Measurements from ENCODE around the gene TULP4. TPM values are rescaled to one million over a fixed set of nuclear protein-coding genes. Genes with fewer than 3 reads are reported as not detected.
"Not testable (repeated sequence)": the region's sequence is repeated elsewhere in the genome, so short reads cannot be mapped to it uniquely, and the experiment has no call there.

Gene TULP4
- total RNA-seq, 1 donor from 2014 or later = 242 TPM

- no peak for DNase-seq (ENCODE audit: low read depth)
Observed at GRCh38 chr6:158519761-158520160, 207.5 kb downstream of the TULP4 start.

DNA sequence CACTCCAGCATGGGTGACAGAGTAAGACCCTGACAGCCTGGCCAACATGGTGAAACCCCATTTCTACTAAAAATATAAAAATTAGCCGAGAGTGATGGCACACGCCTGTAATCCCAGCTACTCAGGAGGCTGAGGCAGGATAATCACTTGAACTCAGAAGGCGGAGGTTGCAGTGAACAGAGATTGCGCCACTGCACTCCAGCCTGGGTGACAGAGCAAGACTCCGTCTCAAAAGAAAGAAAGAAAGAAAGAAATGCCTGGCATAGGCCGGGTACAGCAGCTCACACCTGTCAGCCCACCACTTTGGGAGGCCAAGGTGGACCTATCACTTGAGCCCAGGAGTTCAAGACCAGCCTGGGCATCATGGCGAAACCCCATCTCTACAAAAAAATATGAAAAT lies 208.7 kb downstream of the TULP4 start:
- DNase-seq (ENCODE audit: low read depth) = not testable (repeated sequence)

GRCh38 chr6:158521759-158522158 lies 209.5 kb downstream of the TULP4 start:
- no peak for DNase-seq (ENCODE audit: low read depth)

DNA sequence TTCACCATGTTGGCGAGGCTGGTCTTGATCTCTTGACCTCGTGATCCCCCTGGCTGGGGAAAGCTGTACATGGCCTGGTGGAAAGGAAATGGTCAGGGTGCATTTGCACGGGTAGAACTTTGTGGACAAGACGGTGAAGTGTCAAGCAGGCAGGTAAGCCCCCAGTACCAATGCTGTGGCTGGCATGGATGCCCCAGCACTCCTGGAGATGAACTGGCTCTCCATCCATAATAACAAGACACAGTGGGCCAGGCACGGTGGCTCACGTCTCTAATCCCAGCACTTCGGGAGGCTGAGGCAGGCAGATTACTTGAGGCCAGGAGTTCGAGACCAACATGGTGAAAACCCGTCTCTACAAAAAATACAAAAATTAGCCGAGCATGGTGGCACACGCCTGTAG lies 210.4 kb downstream of the TULP4 start:
- DNase-seq (ENCODE audit: low read depth) = no peak

DNA sequence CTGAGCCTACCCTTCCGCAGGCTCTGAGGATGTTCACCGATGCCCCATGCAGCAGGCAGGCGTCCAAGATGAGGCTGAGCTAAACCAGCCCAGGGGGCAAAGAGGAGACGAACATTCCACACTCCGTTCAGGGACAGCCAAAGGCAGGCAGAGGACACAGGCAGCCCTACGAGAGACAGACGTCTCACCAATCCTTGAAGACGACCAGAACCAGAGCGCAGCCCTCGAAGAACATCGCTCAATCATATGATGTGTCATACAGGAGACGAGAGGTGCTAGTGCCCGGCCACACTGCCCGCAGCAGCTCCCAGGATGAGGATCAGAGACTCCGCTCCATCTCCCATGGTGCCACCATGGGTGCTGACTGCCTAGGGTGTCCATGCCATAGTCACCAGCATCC lies 212.0 kb downstream of the TULP4 start:
- DNase-seq (ENCODE audit: low read depth) = no peak

DNA sequence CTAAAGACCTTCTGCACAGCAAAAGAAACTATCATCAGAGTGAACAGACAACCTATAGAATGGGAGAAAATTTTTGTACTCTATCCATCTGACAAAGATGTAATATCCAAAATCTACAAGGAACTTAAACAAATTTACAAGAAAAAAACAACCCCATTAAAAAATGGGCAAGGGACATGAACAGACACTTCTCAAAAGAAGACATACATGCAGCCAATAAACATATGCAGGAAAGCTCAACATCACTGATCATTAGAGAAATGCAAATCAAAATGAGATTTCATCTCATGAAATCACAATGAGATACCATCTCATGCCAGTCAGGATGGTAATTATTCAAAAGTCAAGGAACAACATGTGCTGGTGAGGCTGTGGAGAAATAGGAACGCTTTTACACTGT lies 215.6 kb downstream of the TULP4 start:
- not testable (repeated sequence) for DNase-seq (ENCODE audit: low read depth)

DNA sequence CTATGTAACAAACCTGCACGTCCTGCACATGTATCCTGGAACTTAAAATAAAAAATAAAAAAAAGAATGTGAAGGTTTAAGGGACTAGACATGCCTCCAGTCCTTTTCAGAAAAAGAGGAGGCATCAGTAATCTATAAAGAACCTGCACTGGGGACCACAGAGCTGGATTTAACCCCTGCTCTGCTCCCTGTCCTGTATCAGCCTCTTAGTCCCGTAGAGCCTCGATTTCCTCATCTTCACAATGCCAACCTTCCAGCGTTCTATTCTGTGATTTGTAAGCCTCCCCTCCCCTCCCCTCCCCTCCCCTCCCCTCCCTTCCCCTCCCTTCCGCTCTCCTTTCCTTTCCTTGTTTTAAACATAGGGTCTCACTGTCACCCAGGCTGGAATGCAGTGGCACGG lies 216.6 kb downstream of the TULP4 start:
- no peak for DNase-seq (ENCODE audit: low read depth)

GRCh38 chr6:158529629-158530028 lies 217.4 kb downstream of the TULP4 start:
- DNase-seq (ENCODE audit: low read depth) = no peak

DNA sequence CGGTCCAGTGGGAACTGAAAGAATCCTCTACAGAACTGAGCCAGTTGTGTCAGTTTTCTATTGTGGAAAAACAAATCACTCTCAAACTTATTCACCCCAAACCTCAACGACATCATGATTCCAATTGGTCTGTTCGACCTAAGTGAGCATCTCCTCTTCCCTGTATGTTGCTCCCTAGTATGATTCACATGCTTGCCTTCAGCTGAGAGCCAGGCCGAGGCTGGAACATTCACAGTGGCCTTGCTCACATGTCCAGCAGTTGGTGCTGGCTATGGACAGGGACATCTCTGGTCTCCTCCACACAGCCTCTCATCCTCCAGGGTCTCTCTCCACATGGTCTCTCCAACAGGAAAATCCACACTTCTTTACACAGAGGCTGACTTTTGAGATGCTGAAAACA lies 219.3 kb downstream of the TULP4 start:
- peak; percentile 37 for DNase-seq (ENCODE audit: low read depth)

DNA sequence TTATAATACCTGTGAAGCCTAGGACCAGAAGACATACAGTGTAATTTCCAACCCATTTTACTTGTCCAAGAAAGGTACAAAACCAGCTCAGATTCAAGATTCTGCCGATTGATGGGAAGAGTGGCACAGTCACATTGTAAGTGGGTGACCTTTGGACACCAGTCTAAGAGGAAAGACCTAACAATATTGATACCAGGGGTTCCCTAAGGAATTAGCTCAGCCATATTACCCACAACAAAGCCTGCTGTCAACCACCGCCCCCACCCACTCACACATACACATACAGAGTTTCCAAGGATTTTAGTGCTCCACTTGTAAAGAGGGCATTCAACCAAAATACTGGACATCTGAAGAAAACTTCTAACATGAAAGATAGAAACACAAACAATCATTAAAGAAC lies 219.7 kb downstream of the TULP4 start:
- no peak for DNase-seq (ENCODE audit: low read depth)

GRCh38 chr6:158536084-158536890 lies 224.0 kb downstream of the TULP4 start:
- peak; percentile 83 for DNase-seq (ENCODE audit: low read depth)

- peak; percentile 22 for DNase-seq (ENCODE audit: low read depth)
Observed at GRCh38 chr6:158536891-158537798, 224.9 kb downstream of the TULP4 start.

DNA sequence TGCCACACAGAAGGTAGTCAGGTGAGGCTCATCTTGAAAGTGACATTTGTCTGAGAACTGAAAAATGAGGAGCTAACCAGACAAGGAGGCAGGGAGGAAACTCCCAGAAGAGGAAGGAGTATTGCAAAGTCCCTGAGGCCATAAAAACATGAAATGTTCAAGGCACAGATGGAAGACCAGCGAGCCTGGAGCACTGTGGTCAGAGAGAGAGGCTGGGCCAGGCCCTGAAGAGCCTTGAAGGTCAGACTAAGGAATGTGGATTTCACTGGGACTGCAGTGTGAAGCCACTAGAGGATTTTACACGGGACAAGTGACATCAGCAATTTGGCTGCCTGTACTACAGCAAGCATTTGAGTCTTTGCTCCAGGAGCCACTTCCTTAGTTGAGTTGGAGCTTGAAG lies 226.5 kb downstream of the TULP4 start:
- DNase-seq (ENCODE audit: low read depth) = no peak

DNA sequence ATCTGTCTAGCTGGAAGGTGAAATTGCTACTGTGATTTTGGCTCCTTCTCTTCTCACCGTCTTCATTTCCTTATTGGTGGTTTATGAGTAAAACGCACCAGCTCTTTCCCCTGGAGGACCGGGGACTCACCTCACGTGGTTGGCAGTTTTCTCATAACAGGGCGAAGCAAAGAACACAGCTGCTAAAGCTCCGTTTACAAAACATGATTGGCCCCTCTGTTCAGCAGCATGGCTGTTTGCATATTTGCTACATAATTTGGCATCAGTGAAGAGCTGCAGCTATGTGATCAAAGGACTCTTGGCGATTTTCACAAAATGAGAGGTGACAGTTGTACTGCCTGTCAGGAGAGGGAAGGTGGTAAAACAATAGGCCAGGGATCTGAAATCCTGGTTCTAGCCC lies 227.1 kb downstream of the TULP4 start:
- no peak for DNase-seq (ENCODE audit: low read depth)

GRCh38 chr6:158539881-158540280 lies 227.6 kb downstream of the TULP4 start:
- DNase-seq (ENCODE audit: low read depth) = no peak

DNA sequence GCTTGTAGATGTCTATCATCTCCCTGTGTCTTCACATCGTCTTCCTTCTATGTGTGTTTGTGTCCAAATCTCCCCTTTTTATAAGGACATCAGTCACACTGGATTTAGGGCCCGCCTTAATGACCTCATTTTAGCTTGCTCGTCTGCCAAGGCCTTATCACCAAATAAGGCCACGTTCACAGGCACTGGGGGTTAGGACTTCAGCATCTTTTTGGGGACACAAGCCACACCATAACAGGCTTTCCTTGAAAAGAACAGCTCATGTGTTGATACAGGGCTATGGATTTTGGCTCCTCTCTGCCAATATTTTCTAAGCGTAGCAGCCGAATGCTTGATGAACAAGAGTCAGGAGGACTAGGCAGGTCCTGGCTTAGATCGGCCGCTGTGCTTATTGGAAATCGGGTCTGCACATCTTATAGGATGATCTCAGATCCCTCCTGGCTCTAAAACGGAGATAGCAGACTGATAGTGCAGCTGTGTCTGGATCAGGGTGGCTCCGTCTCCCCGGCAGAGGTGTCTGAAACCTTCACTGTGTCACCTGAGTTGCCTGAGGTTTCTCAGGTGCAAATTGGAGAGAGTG lies 231.4 kb downstream of the TULP4 start:
- no peak for DNase-seq (ENCODE audit: low read depth)

DNA sequence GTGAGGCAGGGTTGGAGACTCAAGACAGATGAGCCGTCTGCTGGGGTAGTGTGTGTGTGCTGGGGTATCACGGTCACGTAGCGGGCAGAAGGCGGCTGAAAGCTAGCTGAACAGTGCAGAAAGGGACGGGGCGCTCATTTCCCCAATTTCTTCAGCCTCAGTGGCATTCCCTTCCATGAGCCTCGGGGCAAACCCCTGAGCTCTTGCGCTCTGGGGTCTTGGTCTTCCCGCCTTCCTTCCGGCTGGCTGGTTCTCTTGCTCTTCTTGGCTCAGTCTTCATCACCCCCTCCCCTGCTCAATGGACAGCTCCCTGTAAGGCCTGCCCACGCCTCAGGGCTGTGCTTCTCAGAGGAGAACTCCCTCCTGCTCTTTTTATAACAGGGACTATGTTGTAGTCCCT lies 232.2 kb downstream of the TULP4 start:
- DNase-seq (ENCODE audit: low read depth) = no peak

DNA sequence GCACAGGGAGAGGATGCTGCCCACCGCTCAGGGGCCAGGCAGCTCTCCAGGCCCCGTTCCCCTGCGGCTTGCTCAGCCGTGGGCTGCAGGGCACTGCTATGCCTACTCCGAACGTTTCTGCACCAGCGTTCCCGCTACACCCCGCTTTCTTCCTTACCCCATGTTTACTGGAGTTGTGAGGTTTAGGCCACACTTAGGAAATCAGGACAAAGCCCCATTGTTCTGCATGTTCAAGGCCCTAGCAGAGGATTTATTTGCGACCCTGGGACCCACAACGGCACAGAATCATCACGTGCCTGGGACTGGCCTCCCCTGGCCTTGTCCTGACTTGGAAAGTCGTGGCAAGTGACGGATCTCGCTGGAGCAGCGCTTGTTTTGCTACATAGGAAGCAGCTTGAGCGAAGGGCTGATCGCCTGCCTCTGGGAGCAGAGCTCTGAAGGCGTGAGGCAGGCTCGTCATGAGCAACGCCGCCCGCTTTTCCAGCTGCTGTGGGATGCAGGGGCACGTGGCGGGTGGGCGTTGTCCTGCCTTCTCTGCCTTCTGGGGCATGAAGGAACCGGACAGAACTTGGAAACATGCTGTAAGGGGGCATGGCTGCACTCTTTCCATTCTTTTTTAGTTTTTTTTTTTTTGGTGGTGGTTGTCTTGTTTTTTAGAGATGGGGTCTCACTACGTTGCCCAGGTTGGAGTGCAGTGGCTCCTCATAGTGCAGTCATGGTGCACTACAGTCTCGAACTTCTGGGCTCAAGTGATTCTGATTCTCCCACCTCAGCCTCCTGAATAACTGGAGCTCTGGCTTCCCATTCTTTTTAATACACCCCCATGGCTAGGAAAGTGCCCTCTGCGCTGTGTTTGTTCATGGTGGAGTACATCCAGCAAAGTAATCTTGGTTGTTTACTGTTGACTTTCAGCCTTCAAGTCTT lies 233.0 kb downstream of the TULP4 start:
- no peak for DNase-seq (ENCODE audit: low read depth)

- peak; percentile 34 for DNase-seq (ENCODE audit: low read depth)
Observed at GRCh38 chr6:158548418-158549161, 236.3 kb downstream of the TULP4 start.
